ENCODE measurements around the gene F2R.

GRCh38 chr5:76754668-76755078 lies 38.7 kb downstream of the F2R start:
- no peak for TF ChIP-seq POLR2A (IDR thresholded peaks at IDR 0.05)
- no peak for TF ChIP-seq POLR2AphosphoS5 (IDR thresholded peaks at IDR 0.05)
- TF ChIP-seq, protein P1, sequence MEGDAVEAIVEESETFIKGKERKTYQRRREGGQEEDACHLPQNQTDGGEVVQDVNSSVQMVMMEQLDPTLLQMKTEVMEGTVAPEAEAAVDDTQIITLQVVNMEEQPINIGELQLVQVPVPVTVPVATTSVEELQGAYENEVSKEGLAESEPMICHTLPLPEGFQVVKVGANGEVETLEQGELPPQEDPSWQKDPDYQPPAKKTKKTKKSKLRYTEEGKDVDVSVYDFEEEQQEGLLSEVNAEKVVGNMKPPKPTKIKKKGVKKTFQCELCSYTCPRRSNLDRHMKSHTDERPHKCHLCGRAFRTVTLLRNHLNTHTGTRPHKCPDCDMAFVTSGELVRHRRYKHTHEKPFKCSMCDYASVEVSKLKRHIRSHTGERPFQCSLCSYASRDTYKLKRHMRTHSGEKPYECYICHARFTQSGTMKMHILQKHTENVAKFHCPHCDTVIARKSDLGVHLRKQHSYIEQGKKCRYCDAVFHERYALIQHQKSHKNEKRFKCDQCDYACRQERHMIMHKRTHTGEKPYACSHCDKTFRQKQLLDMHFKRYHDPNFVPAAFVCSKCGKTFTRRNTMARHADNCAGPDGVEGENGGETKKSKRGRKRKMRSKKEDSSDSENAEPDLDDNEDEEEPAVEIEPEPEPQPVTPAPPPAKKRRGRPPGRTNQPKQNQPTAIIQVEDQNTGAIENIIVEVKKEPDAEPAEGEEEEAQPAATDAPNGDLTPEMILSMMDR (IDR thresholded peaks at IDR 0.05) = no peak
- TF ChIP-seq EP300 (IDR thresholded peaks at IDR 0.05; ENCODE audit: low read depth) = no peak

All from transverse colon (tissue), 4 donors.